T-helper 9 cell (primary cell): ENCODE data around the gene ASCC2.
"Not testable (repeated sequence)": the region's sequence is repeated elsewhere in the genome, so short reads cannot be mapped to it uniquely, and the experiment has no call there.

Source experiments
- DNase-seq: peaks from one replicate; pipeline ENCODE4 v3.0.0-alpha.2; 2020

ASCC2 gene

GRCh38 chr22:29854432-29854831, 16.4 kb upstream of the ASCC2 start:
- DNase-seq, result no peak

- DNase-seq, result no peak
Observed at GRCh38 chr22:29848111-29848510, 10.0 kb upstream of the ASCC2 start.

- no peak for DNase-seq
Observed at GRCh38 chr22:29846290-29846689, 8.2 kb upstream of the ASCC2 start.

DNA sequence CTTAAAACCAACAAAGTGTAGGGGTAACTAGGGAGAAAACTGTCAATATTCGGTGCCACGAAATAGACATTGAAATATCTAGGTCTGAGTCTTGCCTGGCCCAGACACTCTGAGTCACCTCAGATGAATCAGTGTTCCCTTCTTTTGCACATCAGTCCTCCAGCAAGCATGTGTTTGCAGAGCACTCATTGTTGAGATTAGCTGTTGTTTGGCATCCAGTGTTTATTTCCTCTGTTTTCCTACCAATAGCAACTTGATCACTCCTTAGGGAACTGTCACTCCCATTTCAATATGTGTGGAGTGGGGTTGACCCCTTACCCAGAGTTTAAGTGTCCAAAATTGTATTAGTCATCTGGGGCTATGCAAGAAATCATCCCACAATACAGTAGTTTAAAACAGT, 4.7 kb upstream of the ASCC2 start:
- no peak for DNase-seq

DNA sequence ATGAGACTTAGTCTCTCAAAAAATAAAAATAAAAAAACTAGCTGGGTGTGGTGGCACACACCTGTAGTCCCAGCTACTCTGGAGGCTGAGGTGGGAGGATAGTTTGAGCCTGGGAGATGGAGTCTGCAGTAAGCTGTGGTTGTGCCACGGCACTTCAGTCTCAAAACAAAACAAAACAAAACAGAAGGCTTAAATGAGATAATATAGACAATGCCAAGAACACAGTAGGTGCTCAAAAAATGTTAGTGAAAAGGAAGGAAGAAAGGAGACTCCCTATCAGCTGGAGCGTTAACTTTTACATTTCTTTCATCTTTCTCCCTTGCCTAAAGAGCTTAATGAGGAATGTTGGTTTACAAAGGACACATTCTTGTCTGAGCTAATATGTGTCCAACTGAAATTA, 4.1 kb upstream of the ASCC2 start:
- no peak for DNase-seq

- no peak for DNase-seq
Observed at GRCh38 chr22:29840498-29840897, 2.4 kb upstream of the ASCC2 start.

DNA sequence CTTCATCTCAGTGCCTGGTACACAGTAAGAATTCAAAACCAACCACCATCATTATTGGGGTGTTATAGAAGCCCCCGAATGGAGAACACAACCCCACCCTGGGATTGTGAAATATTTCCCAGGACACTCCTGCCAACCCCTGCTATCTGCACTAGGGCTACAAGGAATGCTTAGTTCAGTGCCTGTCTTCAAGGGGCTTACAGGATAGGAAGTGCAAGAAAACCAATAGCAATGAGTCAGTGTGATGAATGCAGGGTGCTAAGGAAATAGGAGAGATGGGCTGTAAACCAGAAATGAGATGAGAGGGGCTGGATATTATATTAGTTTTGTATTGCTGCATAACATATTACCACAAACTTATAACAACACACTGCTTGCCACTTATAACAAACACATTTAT, 965 bp upstream of the ASCC2 start:
- no peak for DNase-seq

DNA sequence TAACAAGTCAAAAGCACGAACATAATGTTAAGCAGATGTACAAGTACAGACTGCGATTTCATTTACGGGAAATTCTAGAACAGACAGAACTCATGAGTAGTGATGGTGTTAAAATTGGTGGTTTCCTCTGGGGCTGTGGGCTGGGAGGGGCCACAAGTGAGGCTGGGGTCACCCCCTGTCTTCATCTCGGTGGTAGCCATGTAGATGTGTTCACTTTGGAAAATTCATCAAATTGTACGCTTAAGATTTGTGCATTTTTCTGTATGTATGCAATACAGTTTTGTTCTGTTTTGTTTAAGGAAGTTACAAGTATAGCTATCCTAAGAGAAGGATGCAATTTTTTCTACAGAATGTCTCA, 504 bp upstream of the ASCC2 start:
- DNase-seq, result no peak

- not testable (repeated sequence) for DNase-seq
Observed at GRCh38 chr22:29836791-29837370, 1.2 kb downstream of the ASCC2 start.

DNA sequence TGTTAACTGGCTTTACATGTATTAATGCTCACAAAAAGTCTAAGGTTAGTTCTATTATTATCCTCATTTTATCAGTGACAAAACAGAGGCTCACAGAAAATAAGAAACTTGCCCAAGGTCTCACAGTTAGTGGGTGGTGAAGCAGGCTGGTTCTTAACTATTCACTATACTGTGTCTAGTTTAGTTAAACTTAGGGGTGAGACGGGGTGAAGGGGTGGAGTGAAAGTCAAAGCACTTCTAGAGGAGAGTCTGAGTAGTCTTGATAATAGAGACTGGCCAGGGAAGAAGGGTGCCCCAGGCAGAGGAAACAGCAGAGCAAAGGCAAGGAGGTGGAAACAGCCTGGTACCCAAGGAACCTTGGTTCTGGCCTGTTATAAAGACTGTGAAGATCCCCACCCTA, 4.0 kb downstream of the ASCC2 start:
- no peak for DNase-seq

GRCh38 chr22:29833392-29833965, 4.6 kb downstream of the ASCC2 start:
- no peak for DNase-seq

DNA sequence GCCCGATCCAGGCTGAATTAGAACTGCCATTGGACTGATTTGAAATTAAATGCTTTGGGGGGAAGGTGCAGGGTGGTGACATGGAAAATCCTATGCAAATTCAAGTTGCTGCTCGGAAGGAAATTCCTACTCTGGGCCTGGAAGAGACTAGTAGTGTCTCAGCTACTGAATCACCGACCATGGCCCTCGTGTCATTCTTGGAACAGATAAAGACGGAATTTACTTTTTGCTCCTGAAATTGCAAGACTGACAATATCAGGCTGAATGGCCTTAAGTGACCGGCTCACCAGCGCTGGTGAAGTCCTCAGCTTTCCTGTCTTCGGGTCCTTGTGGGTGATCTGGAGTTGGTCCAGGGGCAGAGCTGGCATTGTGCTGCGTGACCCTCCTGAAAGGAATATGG, 6.1 kb downstream of the ASCC2 start:
- no peak for DNase-seq

DNA sequence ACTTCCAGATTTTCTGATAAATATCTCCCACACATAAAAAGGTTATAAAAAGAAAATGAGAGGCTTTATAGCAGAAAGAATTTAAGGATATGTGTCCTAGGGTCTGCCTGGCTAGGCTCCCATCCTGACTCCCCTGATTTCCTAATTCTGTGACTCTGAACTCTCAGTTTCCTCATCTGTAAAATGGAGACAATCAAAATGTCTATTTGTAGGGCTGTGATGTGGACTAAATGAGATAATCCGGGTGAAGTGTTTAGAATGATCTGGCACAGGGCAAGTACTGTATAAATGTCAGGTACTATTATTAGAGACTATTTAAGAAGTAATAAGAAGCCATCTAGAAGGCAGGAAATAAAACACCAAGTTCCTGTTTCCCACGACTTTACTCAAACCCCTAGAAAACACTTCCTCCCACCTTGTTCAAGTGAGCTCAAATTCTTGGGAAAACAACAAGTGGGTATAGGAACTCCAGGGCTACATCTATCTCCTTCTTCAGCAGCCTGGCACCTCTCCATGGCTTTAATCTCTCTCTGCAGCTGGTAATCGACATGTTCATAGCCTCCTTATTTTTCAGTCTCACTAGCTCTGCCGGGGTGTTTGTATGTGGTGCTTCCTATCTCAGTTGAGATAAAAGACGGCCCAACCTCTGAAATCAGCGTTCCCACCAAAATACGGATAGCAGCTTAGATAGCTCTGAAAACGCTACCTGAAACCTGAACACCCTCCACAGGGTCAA, 6.7 kb downstream of the ASCC2 start:
- no peak for DNase-seq

DNA sequence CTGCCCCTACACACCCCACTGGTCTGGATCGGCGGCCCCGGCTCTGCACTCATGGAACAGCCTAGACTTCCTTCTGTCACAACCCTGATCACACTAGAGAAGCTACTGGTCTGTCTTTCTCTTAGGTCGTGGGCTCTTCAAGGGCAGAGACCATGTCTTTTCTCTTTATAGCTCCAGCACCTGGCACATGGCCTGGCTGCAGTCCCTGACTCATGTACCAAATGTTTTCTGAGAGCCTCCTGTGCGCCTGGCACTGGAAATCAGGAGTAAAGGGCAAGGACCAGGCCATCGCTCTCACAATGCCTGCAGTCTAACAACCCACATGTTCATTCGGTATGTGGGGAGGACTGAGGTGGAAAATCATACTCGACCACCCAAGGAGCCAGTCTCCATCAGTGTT, 7.5 kb downstream of the ASCC2 start:
- no peak for DNase-seq

DNA sequence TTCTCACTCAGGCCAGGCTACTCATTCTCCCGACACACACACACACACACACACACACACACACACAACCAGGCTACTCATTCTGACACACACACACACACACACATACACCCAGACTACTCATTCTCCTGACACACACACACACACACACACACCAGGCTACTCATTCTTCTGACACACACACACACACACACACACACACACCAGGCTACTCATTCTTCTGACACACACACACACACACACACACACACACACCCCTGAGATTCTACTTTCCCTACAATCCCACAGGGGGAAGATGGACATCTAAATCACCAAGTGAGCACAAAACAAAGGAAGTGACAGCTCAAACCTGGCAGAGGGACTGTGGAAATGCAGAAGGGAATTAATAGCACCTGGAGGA, 10.3 kb downstream of the ASCC2 start:
- DNase-seq, result not testable (repeated sequence)

DNA sequence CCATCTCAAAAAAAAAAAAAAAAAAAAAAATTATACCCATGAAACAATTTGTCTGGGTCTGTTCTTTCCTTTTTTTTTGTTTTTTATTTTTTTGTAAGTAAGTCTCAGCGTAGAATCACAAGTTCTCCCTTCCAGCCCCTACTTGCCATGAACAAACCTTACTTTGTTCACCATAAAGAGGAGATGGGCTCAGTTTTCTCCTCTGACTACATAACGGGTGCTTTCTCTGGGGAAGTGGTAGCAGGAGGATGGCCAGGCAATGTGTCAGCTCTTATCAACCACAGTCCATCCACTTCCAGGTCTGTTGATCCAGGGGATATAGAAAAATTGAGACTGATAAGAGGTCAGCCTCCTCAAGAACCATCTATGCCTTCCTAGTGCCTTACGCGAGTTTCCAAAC, 11.0 kb downstream of the ASCC2 start:
- DNase-seq, result no peak

- no peak for DNase-seq
Observed at GRCh38 chr22:29825578-29825977, 12.5 kb downstream of the ASCC2 start.

DNA sequence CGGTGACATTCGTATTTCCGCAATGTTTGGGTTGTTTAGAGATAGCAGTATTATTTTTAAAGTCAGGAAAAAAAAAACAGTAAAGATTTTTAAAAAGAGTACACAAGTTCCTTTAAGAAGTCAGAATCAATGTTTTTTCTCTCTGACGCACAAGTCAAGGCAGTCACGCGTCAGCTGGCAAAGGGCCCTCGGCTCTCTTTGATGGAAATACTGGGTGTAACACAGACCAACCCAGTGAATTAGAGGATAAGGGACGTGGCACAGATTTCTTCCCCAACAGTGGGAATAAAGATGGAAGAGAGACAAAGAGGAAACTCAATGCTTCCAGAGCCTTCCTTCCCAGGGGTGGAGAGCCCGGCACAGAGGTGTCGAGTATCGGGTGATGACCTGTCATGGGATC, 13.4 kb downstream of the ASCC2 start:
- DNase-seq, result no peak

DNA sequence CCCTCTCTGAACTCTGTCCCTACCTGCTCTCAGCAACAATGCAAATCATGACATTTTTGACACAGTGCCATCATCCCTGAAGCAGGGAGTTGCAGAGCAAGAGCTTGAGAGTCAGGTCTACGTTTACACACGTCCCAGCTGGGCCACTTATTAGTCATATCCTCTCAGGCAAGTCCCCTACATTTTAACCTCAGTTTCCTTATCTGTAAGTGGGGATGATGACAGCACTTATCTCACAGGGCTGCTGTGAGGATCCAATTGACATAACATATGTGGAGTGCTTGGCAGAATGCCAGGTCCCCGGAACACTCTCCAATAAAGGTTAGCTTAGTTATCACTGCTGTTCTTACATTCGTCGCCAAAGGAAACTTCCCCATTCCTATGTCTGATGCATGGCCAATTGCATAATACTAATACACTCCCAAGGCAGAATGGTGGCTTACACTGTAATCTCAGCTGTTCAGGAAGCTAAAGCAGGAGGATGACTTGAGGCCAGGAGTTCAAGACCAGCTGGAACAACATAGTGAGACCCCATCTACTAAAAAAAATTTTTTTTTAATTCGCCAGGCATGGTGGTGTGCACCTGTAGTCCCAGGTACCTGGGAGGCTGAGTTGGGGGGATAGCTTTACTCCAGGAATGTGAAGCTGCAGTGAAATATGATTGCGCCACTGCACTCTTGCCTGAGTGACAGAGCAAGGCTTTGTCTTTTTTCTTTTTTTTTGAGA, 16.6 kb downstream of the ASCC2 start:
- no peak for DNase-seq

DNA sequence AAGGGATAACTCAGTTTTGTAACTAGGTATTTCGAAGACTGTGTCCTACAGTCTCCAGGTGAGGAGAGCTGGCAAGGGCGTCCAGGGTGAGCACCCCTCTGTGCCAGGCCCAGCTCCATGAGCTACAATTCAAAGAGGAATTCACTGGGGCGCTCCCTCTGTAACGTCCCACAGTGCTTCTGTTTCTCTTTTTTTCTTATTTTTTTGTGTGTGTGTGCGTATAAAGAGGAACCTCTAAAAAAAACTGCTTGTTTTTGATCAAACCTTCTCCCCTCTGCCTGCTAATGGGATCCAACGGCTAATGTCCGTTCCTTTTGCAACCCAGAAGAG, 17.1 kb downstream of the ASCC2 start:
- no peak for DNase-seq

- no peak for DNase-seq
Observed at GRCh38 chr22:29819501-29819900, 18.6 kb downstream of the ASCC2 start.

GRCh38 chr22:29817724-29818123, 20.4 kb downstream of the ASCC2 start:
- DNase-seq, result no peak

DNA sequence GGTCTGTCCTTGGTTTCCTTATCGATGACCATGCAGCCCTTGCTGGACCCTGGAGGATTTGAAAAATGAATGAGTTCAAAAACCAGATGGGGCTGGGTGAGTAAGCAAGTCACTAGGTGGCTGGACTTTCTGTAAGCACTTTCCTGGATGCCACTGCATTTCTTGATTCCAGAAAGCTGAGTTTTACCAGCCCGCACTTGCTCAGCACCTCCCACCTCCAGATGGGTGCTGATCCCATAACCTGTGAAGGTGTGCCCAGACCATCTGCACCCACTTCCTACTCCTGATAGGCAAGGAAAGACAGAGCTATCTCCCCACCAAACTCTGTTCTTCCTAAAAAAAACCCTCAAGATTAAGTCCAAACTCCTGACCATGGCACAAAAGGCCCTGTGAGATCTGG, 21.1 kb downstream of the ASCC2 start:
- no peak for DNase-seq

DNA sequence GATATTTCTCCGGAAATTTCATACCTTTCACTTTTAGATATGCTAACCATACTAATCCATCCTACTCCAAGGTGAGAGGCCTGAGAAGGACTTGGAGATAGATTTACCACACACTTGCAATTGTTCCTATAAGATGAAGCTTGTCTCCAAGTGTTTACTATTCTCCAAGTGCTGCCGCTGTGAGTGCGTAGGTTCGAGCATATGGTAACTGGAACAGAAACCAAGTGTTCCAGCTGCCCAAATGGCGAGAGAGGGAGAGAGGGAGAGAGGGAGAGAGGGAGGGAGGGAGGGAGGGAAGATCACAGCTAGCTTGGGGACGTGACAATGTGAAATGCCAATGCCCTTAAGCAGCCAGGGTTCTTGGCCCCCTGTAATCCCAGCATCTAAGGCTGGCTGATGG, 21.5 kb downstream of the ASCC2 start:
- DNase-seq, result no peak
